ENCODE measurements around the gene LENG9. TPM values are rescaled to one million over a fixed set of nuclear protein-coding genes. Genes with fewer than 3 reads are reported as not detected.

The LENG9 gene
- polyA plus RNA-seq, 4 donors = 8.7 to 14.1 (median 10.5) TPM

DNA sequence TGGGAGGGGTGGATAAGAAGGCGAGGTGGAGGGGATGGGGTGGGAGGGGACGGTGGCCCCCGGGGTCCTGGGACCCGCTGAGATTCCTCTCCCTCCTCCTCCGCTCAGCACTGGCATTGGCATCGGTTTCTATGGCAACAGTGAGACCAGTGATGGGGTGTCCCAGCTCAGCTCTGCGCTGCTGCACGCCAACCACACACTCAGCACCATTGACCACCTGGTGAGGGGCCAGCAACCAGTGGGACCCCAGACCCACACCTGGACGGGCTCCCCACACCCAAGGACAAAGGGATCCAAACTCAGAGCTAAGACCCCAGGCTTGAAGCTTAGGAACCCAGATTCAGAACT is 42.4 kb downstream of the LENG9 start:
- Histone ChIP-seq H3K27ac (ENCODE audit: low read depth in 1 of 3, low read length in 2 of 3) (no peak overlapping the region), H3K27me3 (ENCODE audit: control insufficient read depth in 3 of 3, insufficient read depth in 3 of 3, low read length in 3 of 3) (peaks cover 0 to 23% (median 21%) of the 10 kb centered on the region in 3 donors), H3K9me3 (ENCODE audit: control insufficient read depth in 2 of 2, insufficient read depth in 1 of 2, low read depth in 1 of 2, low read length in 1 of 2) (no peaks in the 10 kb centered on the region), H3K4me3 (ENCODE audit: low read depth in 1 of 3, low read length in 3 of 3) (no peak overlapping the region), H3K4me1 (ENCODE audit: control insufficient read depth in 3 of 3, insufficient read depth in 2 of 3, low read depth in 1 of 3, low read length in 2 of 3) (peaks cover 0 to 19% (median 0%) of the 10 kb centered on the region in 3 donors), H3K36me3 (ENCODE audit: control insufficient read depth in 3 of 3, insufficient read depth in 2 of 3, low read depth in 1 of 3, low read length in 3 of 3) (peaks cover 0 to 2% (median 0%) of the 10 kb centered on the region in 3 donors)
- DNase-seq (no peak), FAIRE-seq (no peak)
- 47 to 57% (median 51%) methylated on average over 7 to 9 of the region's 9 CpGs for WGBS, 3 donors

DNA sequence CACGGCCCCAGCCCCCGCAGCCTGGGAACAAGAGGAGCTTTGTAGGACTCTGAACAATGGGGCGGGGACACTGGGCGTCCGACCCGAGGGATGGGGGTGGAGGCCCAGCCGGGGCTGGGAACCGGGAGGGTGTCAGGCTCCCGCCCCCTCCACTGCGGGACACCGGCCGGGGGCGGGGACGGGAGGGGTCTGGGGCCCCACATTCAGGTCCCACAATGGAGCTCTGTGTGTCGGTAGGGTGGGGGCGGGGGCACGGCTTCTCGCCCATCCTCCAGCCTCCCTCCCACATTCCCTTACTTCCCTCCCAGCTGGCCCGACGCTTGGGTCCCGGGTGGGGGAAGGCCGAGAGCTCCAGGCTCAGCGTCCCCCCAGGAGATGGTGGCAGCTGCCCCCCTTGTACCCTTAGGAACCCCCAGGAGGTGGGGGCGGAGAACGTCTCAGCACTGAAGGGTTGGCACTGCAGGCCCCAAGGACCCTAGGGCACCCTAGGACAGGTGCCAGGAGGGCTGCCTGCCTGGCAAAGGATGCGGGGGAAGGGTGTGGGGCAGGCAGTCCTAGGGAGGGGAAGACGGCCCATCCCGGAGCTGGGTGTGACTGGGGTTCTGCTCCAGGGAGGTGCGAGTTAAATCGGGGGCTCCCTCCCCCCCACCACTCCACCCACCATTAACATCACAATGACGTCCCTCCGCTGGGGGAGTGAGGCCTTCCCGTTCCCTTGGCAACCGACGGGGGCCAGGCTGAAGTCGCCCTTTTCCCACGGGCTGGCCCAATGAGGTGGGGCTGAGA is 43.0 kb downstream of the LENG9 start:
- peak in 1 of 2 donors; percentile 79 for DNase-seq
- 7 to 19% (median 16%) methylated on average over 28 to 37 of the region's 37 CpGs for WGBS, 3 donors
- Histone ChIP-seq H3K4me1 (ENCODE audit: control insufficient read depth in 3 of 3, insufficient read depth in 2 of 3, low read depth in 1 of 3, low read length in 2 of 3) (peaks cover 0 to 19% (median 0%) of the 10 kb centered on the region in 3 donors), H3K27ac (ENCODE audit: low read depth in 1 of 3, low read length in 2 of 3) (peak overlapping the region in 1 of 3 donors; percentile 48), H3K36me3 (ENCODE audit: control insufficient read depth in 3 of 3, insufficient read depth in 2 of 3, low read depth in 1 of 3, low read length in 3 of 3) (peaks cover 0 to 2% (median 0%) of the 10 kb centered on the region in 3 donors), H3K27me3 (ENCODE audit: control insufficient read depth in 3 of 3, insufficient read depth in 3 of 3, low read length in 3 of 3) (peaks cover 2 to 28% (median 25%) of the 10 kb centered on the region in 3 donors), H3K9me3 (ENCODE audit: control insufficient read depth in 2 of 2, insufficient read depth in 1 of 2, low read depth in 1 of 2, low read length in 1 of 2) (no peaks in the 10 kb centered on the region), H3K4me3 (ENCODE audit: low read depth in 1 of 3, low read length in 3 of 3) (no peak overlapping the region)
- no peak for FAIRE-seq

DNA sequence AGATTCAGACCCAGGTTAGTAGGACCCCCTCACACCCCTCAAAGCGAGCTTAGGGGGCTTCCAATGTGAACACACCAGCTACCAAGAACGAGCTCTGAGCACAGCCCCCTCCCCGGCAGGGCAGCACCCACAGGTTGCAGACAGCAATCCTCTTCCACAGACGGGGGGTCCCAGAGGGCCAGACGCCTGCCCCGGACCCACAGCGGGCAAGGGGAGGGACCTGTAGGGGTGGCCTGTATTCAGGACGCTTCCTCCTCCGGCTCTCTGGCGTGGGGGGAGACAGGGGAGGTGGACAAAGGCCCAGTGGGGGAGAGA is 43.6 kb downstream of the LENG9 start:
- FAIRE-seq (no peak), DNase-seq (no peak)
- H3K4me1 ChIP-seq (ENCODE audit: control insufficient read depth in 3 of 3, insufficient read depth in 2 of 3, low read depth in 1 of 3, low read length in 2 of 3) = peaks cover 0 to 19% (median 0%) of the 10 kb centered on the region in 3 donors
- H3K9me3 ChIP-seq (ENCODE audit: control insufficient read depth in 2 of 2, insufficient read depth in 1 of 2, low read depth in 1 of 2, low read length in 1 of 2) = no peaks in the 10 kb centered on the region
- peaks cover 2 to 30% (median 26%) of the 10 kb centered on the region in 3 donors for H3K27me3 ChIP-seq (ENCODE audit: control insufficient read depth in 3 of 3, insufficient read depth in 3 of 3, low read length in 3 of 3)
- no peak overlapping the region for H3K4me3 ChIP-seq (ENCODE audit: low read depth in 1 of 3, low read length in 3 of 3)
- H3K27ac ChIP-seq (ENCODE audit: low read depth in 1 of 3, low read length in 2 of 3) = peak overlapping the region in 1 of 3 donors; percentile 42
- peaks cover 0 to 2% (median 0%) of the 10 kb centered on the region in 3 donors for H3K36me3 ChIP-seq (ENCODE audit: control insufficient read depth in 3 of 3, insufficient read depth in 2 of 3, low read depth in 1 of 3, low read length in 3 of 3)
- 25 to 30% (median 26%) methylated on average over 8 to 10 of the region's 10 CpGs for WGBS, 3 donors

DNA sequence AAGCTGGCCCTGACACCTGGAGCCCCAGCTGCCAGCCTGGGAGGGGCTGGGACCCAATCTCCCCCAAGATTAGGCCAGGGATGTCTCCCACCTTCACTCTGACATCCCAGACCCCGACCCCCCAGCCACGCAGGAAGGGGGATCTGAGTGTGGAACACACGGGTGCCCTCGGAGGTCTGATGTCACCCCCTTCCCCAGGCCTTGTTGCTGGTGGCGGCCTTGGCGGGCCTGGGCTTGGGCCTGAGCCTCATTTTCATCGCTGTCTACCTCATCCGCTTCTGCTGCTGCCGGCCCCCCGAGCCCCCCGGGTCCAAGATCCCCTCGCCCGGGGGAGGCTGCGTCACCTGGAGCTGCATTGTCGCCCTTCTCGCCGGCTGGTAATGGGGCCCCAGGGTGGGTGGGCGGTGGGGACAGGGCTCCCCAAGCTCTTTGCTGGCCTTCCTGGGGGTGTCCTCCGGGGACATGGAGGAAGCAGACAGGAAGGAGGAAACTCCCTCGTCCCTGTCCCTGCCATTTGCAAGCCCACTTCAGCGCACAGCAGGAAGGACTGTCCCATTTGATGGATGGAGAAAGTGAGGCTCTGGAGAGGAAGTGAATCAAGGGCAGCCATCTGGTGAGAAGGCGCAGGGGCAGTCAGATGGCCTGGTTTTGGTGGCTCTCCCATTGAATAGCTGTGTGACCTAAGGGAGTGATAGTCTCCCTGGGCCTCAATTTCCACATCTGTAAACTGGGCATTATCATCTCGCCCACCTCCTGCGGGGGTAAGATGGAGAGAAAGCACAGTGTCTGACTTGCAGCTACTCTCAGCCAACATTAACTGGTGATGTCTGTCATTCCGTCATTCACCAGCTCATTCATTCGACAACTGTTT is 44.4 kb downstream of the LENG9 start:
- no peak overlapping the region for H3K27ac ChIP-seq (ENCODE audit: low read depth in 1 of 3, low read length in 2 of 3)
- WGBS, 3 donors = 82 to 84% (median 83%) methylated on average over 25 to 26 of the region's 26 CpGs
- FAIRE-seq (no peak), DNase-seq (no peak)
- peaks cover 0 to 19% (median 0%) of the 10 kb centered on the region in 3 donors for H3K4me1 ChIP-seq (ENCODE audit: control insufficient read depth in 3 of 3, insufficient read depth in 2 of 3, low read depth in 1 of 3, low read length in 2 of 3)
- no peak overlapping the region for H3K4me3 ChIP-seq (ENCODE audit: low read depth in 1 of 3, low read length in 3 of 3)
- peaks cover 2 to 38% (median 26%) of the 10 kb centered on the region in 3 donors for H3K27me3 ChIP-seq (ENCODE audit: control insufficient read depth in 3 of 3, insufficient read depth in 3 of 3, low read length in 3 of 3)
- no peaks in the 10 kb centered on the region for H3K9me3 ChIP-seq (ENCODE audit: control insufficient read depth in 2 of 2, insufficient read depth in 1 of 2, low read depth in 1 of 2, low read length in 1 of 2)
- peaks cover 0 to 2% (median 0%) of the 10 kb centered on the region in 3 donors for H3K36me3 ChIP-seq (ENCODE audit: control insufficient read depth in 3 of 3, insufficient read depth in 2 of 3, low read depth in 1 of 3, low read length in 3 of 3)

DNA sequence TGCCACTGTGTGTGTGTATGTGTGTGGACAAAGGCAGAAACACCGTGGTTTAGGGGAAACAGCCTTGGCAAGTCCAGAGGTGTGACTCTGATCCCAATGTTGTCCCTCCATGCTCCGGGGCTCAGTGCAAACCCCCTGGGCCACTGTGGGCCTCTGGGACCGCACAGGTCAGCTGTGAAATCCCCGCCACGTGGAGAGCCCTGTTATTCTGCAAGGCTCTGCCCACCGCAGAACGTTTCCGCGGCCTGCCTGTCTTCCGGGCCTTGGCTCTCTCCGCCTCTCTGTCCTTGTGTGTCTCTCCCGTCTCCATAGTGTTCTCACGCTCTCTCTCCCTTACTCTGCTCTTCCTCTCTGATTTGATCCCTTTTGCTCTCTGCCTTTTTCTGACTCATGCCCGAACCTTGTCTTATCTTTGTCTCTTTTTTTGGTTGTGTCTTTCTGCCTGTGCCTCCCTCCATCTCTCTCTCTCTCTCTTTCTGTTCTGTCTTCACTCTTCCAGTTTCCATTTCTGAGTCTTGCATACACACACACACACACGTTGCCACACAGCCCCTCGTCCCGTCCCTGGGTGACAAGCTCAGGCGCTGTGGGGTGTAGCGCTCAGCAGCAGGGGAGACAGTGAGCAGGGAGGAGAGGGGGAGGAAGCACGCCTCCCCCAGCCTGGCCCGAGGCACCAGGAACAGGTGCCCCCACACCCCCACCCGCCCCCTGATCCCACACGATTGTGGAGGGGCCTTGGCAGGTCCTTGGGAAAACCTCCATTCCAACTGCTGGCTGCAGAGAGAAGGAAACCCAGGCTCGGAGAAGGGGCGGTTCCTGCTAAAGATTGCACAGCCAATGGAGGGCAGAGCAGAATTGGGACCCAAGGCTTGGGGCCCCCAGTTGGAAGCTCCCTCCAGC is 45.3 kb downstream of the LENG9 start:
- DNase-seq (no peak), FAIRE-seq (no peak)
- H3K4me3 ChIP-seq (ENCODE audit: low read depth in 1 of 3, low read length in 3 of 3) = no peak overlapping the region
- peaks cover 2 to 38% (median 26%) of the 10 kb centered on the region in 3 donors for H3K27me3 ChIP-seq (ENCODE audit: control insufficient read depth in 3 of 3, insufficient read depth in 3 of 3, low read length in 3 of 3)
- peak overlapping the region in 1 of 3 donors; percentile 38 for H3K27ac ChIP-seq (ENCODE audit: low read depth in 1 of 3, low read length in 2 of 3)
- no peaks in the 10 kb centered on the region for H3K9me3 ChIP-seq (ENCODE audit: control insufficient read depth in 2 of 2, insufficient read depth in 1 of 2, low read depth in 1 of 2, low read length in 1 of 2)
- 23 to 29% (median 24%) methylated on average over 25 of the region's 25 CpGs for WGBS, 3 donors
- H3K4me1 ChIP-seq (ENCODE audit: control insufficient read depth in 3 of 3, insufficient read depth in 2 of 3, low read depth in 1 of 3, low read length in 2 of 3) = peaks cover 0 to 19% (median 0%) of the 10 kb centered on the region in 3 donors
- H3K36me3 ChIP-seq (ENCODE audit: control insufficient read depth in 3 of 3, insufficient read depth in 2 of 3, low read depth in 1 of 3, low read length in 3 of 3) = no peaks in the 10 kb centered on the region

DNA sequence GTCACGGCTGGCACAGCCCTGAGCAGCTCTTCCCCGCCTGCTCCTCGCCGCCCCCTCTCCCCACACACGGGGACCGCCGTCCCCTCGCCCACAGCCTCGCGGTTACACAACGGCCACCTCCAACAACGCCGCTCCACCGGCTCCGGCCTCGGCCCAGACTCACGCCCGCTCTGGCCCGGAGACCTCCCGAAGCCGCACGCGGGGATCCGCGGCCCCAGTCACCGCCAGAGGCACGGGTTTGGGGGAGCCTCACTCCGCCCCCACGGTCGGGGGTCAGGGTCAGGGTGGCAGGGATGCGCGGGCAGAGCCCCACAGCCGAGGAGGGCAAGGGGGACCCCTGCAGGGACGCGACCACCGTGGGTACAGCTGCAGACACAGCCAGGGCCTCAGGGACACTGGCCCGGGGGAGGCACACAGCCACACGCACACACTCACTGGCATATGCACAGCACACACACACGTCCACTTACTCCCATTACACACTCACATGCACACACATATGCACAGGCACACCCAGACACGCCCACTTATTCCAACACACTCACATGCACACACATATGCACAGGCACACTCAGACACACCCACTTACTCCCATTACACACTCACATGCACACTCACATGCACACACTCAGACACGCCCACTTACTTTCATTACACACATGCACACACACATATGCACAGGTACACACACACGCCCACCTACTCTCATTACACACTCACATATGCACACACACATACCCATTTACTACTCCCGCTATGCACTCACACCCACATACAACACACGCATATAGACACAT is 46.7 kb downstream of the LENG9 start:
- Histone ChIP-seq H3K4me1 (ENCODE audit: control insufficient read depth in 3 of 3, insufficient read depth in 2 of 3, low read depth in 1 of 3, low read length in 2 of 3) (peaks cover 0 to 19% (median 0%) of the 10 kb centered on the region in 3 donors), H3K27ac (ENCODE audit: low read depth in 1 of 3, low read length in 2 of 3) (no peak overlapping the region), H3K9me3 (ENCODE audit: control insufficient read depth in 2 of 2, insufficient read depth in 1 of 2, low read depth in 1 of 2, low read length in 1 of 2) (no peaks in the 10 kb centered on the region), H3K27me3 (ENCODE audit: control insufficient read depth in 3 of 3, insufficient read depth in 3 of 3, low read length in 3 of 3) (peaks cover 2 to 38% (median 26%) of the 10 kb centered on the region in 3 donors), H3K4me3 (ENCODE audit: low read depth in 1 of 3, low read length in 3 of 3) (peak overlapping the region in 1 of 3 donors; percentile 32), H3K36me3 (ENCODE audit: control insufficient read depth in 3 of 3, insufficient read depth in 2 of 3, low read depth in 1 of 3, low read length in 3 of 3) (no peaks in the 10 kb centered on the region)
- no peak for DNase-seq
- no peak for FAIRE-seq
- 36 to 46% (median 43%) methylated on average over 33 to 44 of the region's 44 CpGs for WGBS, 3 donors

DNA sequence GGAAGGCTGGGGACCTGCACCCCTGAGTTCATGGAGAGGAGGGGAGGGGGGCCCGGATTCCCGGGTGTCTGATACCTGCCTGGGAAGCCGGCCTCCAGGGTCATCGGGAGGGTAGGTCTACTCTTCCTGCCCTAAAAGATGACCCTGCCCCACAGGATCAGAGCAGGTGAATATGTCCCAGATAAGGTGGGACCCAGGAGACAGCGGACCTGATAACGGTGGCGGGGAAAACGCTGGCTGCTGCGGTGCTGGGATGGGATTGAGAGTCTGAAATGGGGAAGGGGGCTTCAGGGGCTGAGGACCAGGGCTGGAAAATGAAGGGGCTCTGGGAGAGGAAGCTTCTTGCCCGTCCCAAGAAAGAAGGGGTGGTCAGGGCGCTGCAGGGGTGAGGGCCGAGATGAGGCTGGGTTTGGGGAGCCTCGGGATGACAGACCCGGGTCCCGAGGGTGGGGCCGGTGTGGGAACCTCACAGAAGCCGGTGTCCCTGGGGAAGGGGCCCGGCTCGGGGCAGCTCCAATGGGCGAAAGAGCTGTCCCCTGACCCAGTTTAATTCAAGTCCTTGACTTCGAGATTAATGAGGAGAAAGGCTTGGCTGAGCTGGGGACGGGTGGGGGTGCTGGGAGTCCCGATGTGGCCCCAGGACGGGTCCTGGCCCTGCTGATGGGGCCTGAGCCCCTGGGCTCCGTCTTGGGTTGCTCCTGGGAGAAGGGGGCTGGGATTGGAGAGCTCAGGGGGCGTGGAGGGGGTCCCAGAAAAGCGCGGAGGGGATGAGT is 47.5 kb downstream of the LENG9 start:
- DNase-seq = no peak
- Histone ChIP-seq H3K27ac (ENCODE audit: low read depth in 1 of 3, low read length in 2 of 3) (no peak overlapping the region), H3K4me3 (ENCODE audit: low read depth in 1 of 3, low read length in 3 of 3) (peak overlapping the region in 1 of 3 donors; percentile 32), H3K27me3 (ENCODE audit: control insufficient read depth in 3 of 3, insufficient read depth in 3 of 3, low read length in 3 of 3) (peaks cover 2 to 38% (median 26%) of the 10 kb centered on the region in 3 donors), H3K9me3 (ENCODE audit: control insufficient read depth in 2 of 2, insufficient read depth in 1 of 2, low read depth in 1 of 2, low read length in 1 of 2) (no peaks in the 10 kb centered on the region), H3K36me3 (ENCODE audit: control insufficient read depth in 3 of 3, insufficient read depth in 2 of 3, low read depth in 1 of 3, low read length in 3 of 3) (no peaks in the 10 kb centered on the region), H3K4me1 (ENCODE audit: control insufficient read depth in 3 of 3, insufficient read depth in 2 of 3, low read depth in 1 of 3, low read length in 2 of 3) (peaks cover 0 to 19% (median 0%) of the 10 kb centered on the region in 3 donors)
- no peak for FAIRE-seq
- WGBS, 3 donors = 5 to 6% (median 5%) methylated on average over 22 to 28 of the region's 28 CpGs

All from small intestine (tissue), 7 donors.